ENCODE results near the gene CORO1C.
"Not testable (repeated sequence)": the region's sequence is repeated elsewhere in the genome, so short reads cannot be mapped to it uniquely, and the experiment has no call there.

GRCh38 chr12:108618953-108619274, 112.4 kb downstream of the CORO1C start:
- not testable (repeated sequence) for TF ChIP-seq POLR2A (IDR thresholded peaks at IDR 0.05; ENCODE audit: low read depth); CTCF (IDR thresholded peaks at IDR 0.05); EP300 (IDR thresholded peaks at IDR 0.05)
